ENCODE results near the gene KCTD18.

Gene KCTD18

GRCh38 chr2:200525066-200525465 lies 15.2 kb upstream of the KCTD18 start:
- peaks cover 0 to 11% (median 0%) of the 10 kb centered on the region in 11 experiments; a peak in 3 of 22 replicates for H3K36me3 ChIP-seq
- no peak overlapping the region for H3K27ac ChIP-seq
- no peak overlapping the region for H3K9ac ChIP-seq
- no peaks in the 10 kb centered on the region for H3K27me3 ChIP-seq
- H3K4me3 ChIP-seq = peak overlapping the region in 8 of 10 experiments; percentile 68 to 93 (median 86); a peak in 10 of 20 replicates
- H3K9me3 ChIP-seq (replicated peaks in 1 of 11) = no peaks in the 10 kb centered on the region
- peaks cover 18 to 33% (median 22%) of the 10 kb centered on the region in 10 experiments for H3K4me1 ChIP-seq
- H3K4me2 ChIP-seq = peak overlapping the region in 8 of 11 experiments; percentile 58 to 84 (median 75); a peak in 14 of 22 replicates
- no peak for TF ChIP-seq Cebpa-rat (IDR thresholded peaks at IDR 0.05)
- peaks cover 0 to 6% (median 0%) of the 10 kb centered on the region in 11 experiments; a peak in 2 of 22 replicates for H4K20me1 ChIP-seq

- peaks cover 18 to 29% (median 21%) of the 10 kb centered on the region in 10 experiments for H3K4me1 ChIP-seq
- H3K9me3 ChIP-seq (replicated peaks in 1 of 11) = no peaks in the 10 kb centered on the region
- H3K27me3 ChIP-seq = no peaks in the 10 kb centered on the region
- no peak overlapping the region for H3K9ac ChIP-seq
- H3K36me3 ChIP-seq = no peaks in the 10 kb centered on the region
- no peak overlapping the region for H3K27ac ChIP-seq
- H3K4me3 ChIP-seq = no peak overlapping the region
- no peak for TF ChIP-seq Cebpa-rat (IDR thresholded peaks at IDR 0.05)
- peaks cover 0 to 4% (median 0%) of the 10 kb centered on the region in 11 experiments; a peak in 1 of 22 replicates for H4K20me1 ChIP-seq
- no peak overlapping the region for H3K4me2 ChIP-seq
Observed at GRCh38 chr2:200523604-200524003, 13.7 kb upstream of the KCTD18 start.

DNA sequence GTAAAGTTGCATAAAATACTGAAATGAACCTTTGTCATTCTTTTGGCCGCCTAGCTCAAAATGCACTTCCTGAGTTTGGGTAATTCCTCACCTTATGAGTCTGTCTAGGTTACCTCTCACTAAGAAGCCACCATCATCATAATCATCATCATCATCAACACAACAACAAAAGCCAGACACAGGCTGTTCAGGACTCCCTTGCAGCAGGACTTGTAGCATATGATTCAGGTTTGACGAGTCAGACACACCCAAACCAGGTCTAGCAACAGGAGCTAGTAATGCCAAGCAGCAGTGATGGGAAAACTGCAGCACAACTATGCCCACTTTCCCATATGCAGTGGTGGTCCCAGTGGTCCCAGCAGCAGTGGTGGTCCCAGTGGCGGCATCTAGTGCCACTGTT lies 13.3 kb upstream of the KCTD18 start:
- H3K9ac ChIP-seq = no peak overlapping the region
- no peaks in the 10 kb centered on the region for H3K9me3 ChIP-seq (replicated peaks in 1 of 11)
- no peak for TF ChIP-seq Cebpa-rat (IDR thresholded peaks at IDR 0.05)
- no peaks in the 10 kb centered on the region for H3K36me3 ChIP-seq
- H3K4me1 ChIP-seq = peaks cover 17 to 24% (median 17%) of the 10 kb centered on the region in 10 experiments
- H3K27me3 ChIP-seq = no peaks in the 10 kb centered on the region
- 0 out of 22 replicates have a peak, but pooled peaks cover 0 to 3% (median 0%) of the 10 kb centered on the region in 11 experiments for H4K20me1 ChIP-seq
- no peak overlapping the region for H3K4me3 ChIP-seq
- no peak overlapping the region for H3K27ac ChIP-seq
- H3K4me2 ChIP-seq = no peak overlapping the region

- Histone ChIP-seq H3K9me3 (replicated peaks in 1 of 11) (peaks cover 5 to 18% (median 12%) of the 10 kb centered on the region in 11 experiments; a peak in 11 of 22 replicates), H3K4me2 (no peak overlapping the region), H3K27me3 (no peaks in the 10 kb centered on the region), H3K27ac (no peak overlapping the region), H3K9ac (no peak overlapping the region), H3K4me3 (no peak overlapping the region), H3K4me1 (peaks cover 0 to 7% (median 2%) of the 10 kb centered on the region in 10 experiments; a peak in 8 of 20 replicates), H3K36me3 (no peaks in the 10 kb centered on the region), H4K20me1 (no peaks in the 10 kb centered on the region)
- TF ChIP-seq Cebpa-rat (IDR thresholded peaks at IDR 0.05) = no peak
Observed at GRCh38 chr2:200515155-200515554, 5.3 kb upstream of the KCTD18 start.

- H3K27ac ChIP-seq = peak overlapping the region; percentile 83 to 94 (median 89)
- no peaks in the 10 kb centered on the region; a peak in 1 of 22 replicates for H4K20me1 ChIP-seq
- H3K9me3 ChIP-seq (replicated peaks in 1 of 11) = no peaks in the 10 kb centered on the region
- no peaks in the 10 kb centered on the region for H3K27me3 ChIP-seq
- peak overlapping the region; percentile 85 to 98 (median 95) for H3K4me2 ChIP-seq
- no peak for TF ChIP-seq Cebpa-rat (IDR thresholded peaks at IDR 0.05)
- H3K36me3 ChIP-seq = peaks cover 12 to 30% (median 21%) of the 10 kb centered on the region in 11 experiments; a peak in 20 of 22 replicates
- H3K4me1 ChIP-seq = peaks cover 8 to 18% (median 13%) of the 10 kb centered on the region in 10 experiments; a peak in 19 of 20 replicates
- H3K9ac ChIP-seq = peak overlapping the region; percentile 88 to 97 (median 94)
- peak overlapping the region; percentile 76 to 91 (median 84) for H3K4me3 ChIP-seq
Observed at GRCh38 chr2:200509235-200509611, 645 bp downstream of the KCTD18 start.

DNA sequence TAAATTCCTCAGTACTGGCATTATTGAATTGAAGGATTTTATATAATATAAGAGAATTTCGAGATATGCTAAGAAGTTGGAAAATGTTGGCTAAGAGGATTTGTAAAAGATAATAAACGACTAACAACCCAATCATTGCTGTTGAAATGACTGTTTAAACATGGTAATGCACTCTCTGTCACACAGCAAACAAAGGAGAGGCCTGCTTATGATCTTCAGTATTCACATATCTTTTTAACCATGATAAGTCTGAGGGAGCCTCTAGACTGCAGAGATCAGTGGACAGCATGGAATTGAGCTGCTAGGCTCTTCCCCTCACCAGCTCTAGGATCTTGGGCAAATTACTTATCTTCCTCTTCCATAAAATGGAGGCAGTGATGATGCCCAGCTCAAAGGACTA lies 2.7 kb downstream of the KCTD18 start:
- Histone ChIP-seq H3K4me3 (no peak overlapping the region), H3K4me1 (peaks cover 8 to 18% (median 13%) of the 10 kb centered on the region in 10 experiments; a peak in 19 of 20 replicates), H3K4me2 (no peak overlapping the region), H3K9ac (no peak overlapping the region), H3K27ac (no peak overlapping the region), H3K27me3 (no peaks in the 10 kb centered on the region), H3K9me3 (replicated peaks in 1 of 11) (peaks cover 0 to 9% (median 5%) of the 10 kb centered on the region in 11 experiments; a peak in 8 of 22 replicates), H3K36me3 (peaks cover 26 to 48% (median 42%) of the 10 kb centered on the region in 11 experiments), H4K20me1 (no peaks in the 10 kb centered on the region; a peak in 1 of 22 replicates)
- no peak for TF ChIP-seq Cebpa-rat (IDR thresholded peaks at IDR 0.05)

DNA sequence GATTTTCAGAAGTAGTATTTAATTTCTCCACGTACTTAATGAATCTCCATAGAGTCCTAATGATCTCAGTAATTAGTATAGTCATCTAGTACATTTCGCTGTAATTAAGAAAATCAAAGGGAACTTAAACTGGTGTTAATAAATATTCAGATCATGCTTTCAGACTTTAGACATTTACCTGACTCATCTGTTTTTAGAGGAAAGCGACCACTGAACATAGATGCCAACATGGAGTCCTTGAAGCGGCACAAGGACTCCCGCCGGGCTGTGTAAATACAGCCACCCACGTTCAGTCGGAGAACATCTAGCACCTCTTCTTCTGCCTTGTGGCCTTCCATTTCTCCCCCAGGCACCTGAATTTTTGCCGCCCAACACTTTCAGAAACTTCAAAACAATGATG lies 3.2 kb downstream of the KCTD18 start:
- Histone ChIP-seq H3K9me3 (replicated peaks in 1 of 11) (peaks cover 0 to 10% (median 5%) of the 10 kb centered on the region in 11 experiments; a peak in 8 of 22 replicates), H3K27ac (no peak overlapping the region), H3K27me3 (no peaks in the 10 kb centered on the region), H3K4me3 (no peak overlapping the region), H3K9ac (no peak overlapping the region), H3K36me3 (peaks cover 27 to 49% (median 42%) of the 10 kb centered on the region in 11 experiments), H4K20me1 (no peaks in the 10 kb centered on the region; a peak in 1 of 22 replicates), H3K4me2 (no peak overlapping the region), H3K4me1 (peaks cover 8 to 18% (median 13%) of the 10 kb centered on the region in 10 experiments; a peak in 19 of 20 replicates)
- no peak for TF ChIP-seq Cebpa-rat (IDR thresholded peaks at IDR 0.05)

- H3K9ac ChIP-seq = no peak overlapping the region
- no peak overlapping the region for H3K4me2 ChIP-seq
- H4K20me1 ChIP-seq = no peaks in the 10 kb centered on the region; a peak in 1 of 22 replicates
- H3K27ac ChIP-seq = no peak overlapping the region
- no peak overlapping the region for H3K4me3 ChIP-seq
- no peaks in the 10 kb centered on the region for H3K27me3 ChIP-seq
- H3K9me3 ChIP-seq (replicated peaks in 1 of 11) = peaks cover 0 to 10% (median 5%) of the 10 kb centered on the region in 11 experiments; a peak in 8 of 22 replicates
- peaks cover 39 to 69% (median 60%) of the 10 kb centered on the region in 11 experiments for H3K36me3 ChIP-seq
- no peak for TF ChIP-seq Cebpa-rat (IDR thresholded peaks at IDR 0.05)
- H3K4me1 ChIP-seq = no peaks in the 10 kb centered on the region
Observed at GRCh38 chr2:200502196-200502595, 7.7 kb downstream of the KCTD18 start.

DNA sequence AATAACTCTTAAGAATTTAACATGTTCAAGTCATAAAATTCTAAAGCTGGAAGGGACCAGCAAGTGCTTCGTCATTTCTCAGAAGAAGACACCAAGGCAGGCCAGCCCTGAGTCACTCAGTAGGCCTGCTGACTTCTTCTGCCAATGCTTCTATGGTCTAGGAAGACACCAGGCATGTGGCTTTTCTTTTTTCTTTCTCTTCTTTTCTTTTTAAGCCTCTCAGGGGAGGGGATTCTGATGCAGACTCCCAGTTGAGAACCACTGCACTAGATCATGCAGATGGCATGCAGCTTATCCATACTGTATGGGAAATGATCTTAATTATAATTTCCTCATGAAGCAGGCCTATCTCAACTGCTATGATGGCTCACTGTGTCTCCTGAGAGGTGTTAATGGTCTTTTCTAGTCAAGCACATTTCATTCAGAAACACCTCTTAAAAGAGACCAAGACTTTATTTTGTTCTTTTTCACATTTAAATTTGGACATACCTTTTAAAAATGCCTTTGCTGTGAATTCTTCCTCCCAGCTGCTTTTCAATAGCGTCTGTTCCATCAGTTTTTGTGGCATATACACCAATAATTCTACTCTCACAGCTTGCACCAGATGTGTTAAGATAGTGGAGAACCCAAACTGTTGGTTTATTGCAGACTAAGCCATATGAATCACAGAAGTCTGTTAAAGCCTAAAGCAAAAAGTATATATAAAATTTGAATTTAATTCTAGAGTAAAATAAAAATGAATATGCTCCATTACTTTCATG lies 11.3 kb downstream of the KCTD18 start:
- Histone ChIP-seq H3K4me3 (no peak overlapping the region), H3K9me3 (replicated peaks in 1 of 11) (peaks cover 0 to 10% (median 5%) of the 10 kb centered on the region in 11 experiments; a peak in 8 of 22 replicates), H3K27ac (no peak overlapping the region), H3K4me2 (no peak overlapping the region), H3K4me1 (no peaks in the 10 kb centered on the region), H3K9ac (no peak overlapping the region), H3K36me3 (peaks cover 42 to 71% (median 54%) of the 10 kb centered on the region in 11 experiments), H4K20me1 (no peaks in the 10 kb centered on the region; a peak in 1 of 22 replicates), H3K27me3 (no peaks in the 10 kb centered on the region)
- TF ChIP-seq Cebpa-rat (IDR thresholded peaks at IDR 0.05) = no peak
